ENCODE data around the gene CHST11.

CHST11 gene

GRCh38 chr12:104473374-104473983 lies 16.7 kb downstream of the CHST11 start (continued):
- TF ChIP-seq ZNF768 (tag by site-specific recombination; IDR thresholded peaks at IDR 0.05): no peak
- TF ChIP-seq SP2 (tag by site-specific recombination; IDR thresholded peaks at IDR 0.05): no peak
- no peak for TF ChIP-seq ZNF792 (tag by site-specific recombination; IDR thresholded peaks at IDR 0.05)
- no peak for TF ChIP-seq ZNF391 (tag by site-specific recombination; IDR thresholded peaks at IDR 0.05; ENCODE audit: borderline replicate concordance, low read depth)

- no peak overlapping the region for H3K4me3 ChIP-seq (ENCODE audit: low read depth, low read length)
- H3K27ac ChIP-seq (ENCODE audit: extremely low read depth, low read depth, low read length): no peak overlapping the region
- H3K9me3 ChIP-seq (ENCODE audit: control insufficient read depth, insufficient read depth, low read depth, low read length): no peaks in the 10 kb centered on the region
- POLR2A ChIA-PET: interaction anchor here (0.6 kb wide), 1 partner anchor 18 kb away, joined by 4 read pairs; no protein-coding TSS in a partner anchor
- CTCF ChIA-PET: no interaction called here
- TF ChIP-seq GLIS1 (tag by site-specific recombination; IDR thresholded peaks at IDR 0.05) (peak; percentile 30; the same call in 1 of the 2 replicates), FEZF1 (tag by site-specific recombination; IDR thresholded peaks at IDR 0.05) (peak; percentile 33; the same call in 1 of the 2 replicates), OSR2 (tag by site-specific recombination; IDR thresholded peaks at IDR 0.05) (peak; percentile 57; the same call in 1 of the 2 replicates), ZNF621 (tag by site-specific recombination; IDR thresholded peaks at IDR 0.05) (no peak), PRDM6 (tag by site-specific recombination; IDR thresholded peaks at IDR 0.05) (peak; percentile 57)
- H3K36me3 ChIP-seq (ENCODE audit: control insufficient read depth in 2 of 2, insufficient read depth in 1 of 2, low read length in 2 of 2): no peaks in the 10 kb centered on the region
- no peaks in the 10 kb centered on the region for H3K4me1 ChIP-seq (ENCODE audit: control insufficient read depth, insufficient read depth, low read length)
Measured at GRCh38 chr12:104475271-104475670, 18.5 kb downstream of the CHST11 start.

GRCh38 chr12:104477510-104478390 lies 21.0 kb downstream of the CHST11 start:
- POLR2A ChIA-PET: interaction anchor here (1.6 kb wide), 1 partner anchor 21 kb away, joined by 5 read pairs; the partner anchor contains the start of gene CHST11
- CTCF ChIA-PET: interaction anchor here (1.9 kb wide), 1 partner anchor 96 kb away, joined by 5 read pairs; no protein-coding TSS in a partner anchor
- Histone ChIP-seq H3K4me1 (ENCODE audit: control insufficient read depth, insufficient read depth, low read length) (no peaks in the 10 kb centered on the region), H3K36me3 (ENCODE audit: control insufficient read depth in 2 of 2, insufficient read depth in 1 of 2, low read length in 2 of 2) (no peaks in the 10 kb centered on the region), H3K9me3 (ENCODE audit: control insufficient read depth, insufficient read depth, low read depth, low read length) (no peaks in the 10 kb centered on the region), H3K4me3 (ENCODE audit: low read depth, low read length) (no peak overlapping the region), H3K27ac (ENCODE audit: extremely low read depth, low read depth, low read length) (no peak overlapping the region)
- TF ChIP-seq, protein P1, sequence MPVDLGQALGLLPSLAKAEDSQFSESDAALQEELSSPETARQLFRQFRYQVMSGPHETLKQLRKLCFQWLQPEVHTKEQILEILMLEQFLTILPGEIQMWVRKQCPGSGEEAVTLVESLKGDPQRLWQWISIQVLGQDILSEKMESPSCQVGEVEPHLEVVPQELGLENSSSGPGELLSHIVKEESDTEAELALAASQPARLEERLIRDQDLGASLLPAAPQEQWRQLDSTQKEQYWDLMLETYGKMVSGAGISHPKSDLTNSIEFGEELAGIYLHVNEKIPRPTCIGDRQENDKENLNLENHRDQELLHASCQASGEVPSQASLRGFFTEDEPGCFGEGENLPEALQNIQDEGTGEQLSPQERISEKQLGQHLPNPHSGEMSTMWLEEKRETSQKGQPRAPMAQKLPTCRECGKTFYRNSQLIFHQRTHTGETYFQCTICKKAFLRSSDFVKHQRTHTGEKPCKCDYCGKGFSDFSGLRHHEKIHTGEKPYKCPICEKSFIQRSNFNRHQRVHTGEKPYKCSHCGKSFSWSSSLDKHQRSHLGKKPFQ (tag by site-specific recombination; IDR thresholded peaks at IDR 0.05): no peak
- TF ChIP-seq, protein P2, sequence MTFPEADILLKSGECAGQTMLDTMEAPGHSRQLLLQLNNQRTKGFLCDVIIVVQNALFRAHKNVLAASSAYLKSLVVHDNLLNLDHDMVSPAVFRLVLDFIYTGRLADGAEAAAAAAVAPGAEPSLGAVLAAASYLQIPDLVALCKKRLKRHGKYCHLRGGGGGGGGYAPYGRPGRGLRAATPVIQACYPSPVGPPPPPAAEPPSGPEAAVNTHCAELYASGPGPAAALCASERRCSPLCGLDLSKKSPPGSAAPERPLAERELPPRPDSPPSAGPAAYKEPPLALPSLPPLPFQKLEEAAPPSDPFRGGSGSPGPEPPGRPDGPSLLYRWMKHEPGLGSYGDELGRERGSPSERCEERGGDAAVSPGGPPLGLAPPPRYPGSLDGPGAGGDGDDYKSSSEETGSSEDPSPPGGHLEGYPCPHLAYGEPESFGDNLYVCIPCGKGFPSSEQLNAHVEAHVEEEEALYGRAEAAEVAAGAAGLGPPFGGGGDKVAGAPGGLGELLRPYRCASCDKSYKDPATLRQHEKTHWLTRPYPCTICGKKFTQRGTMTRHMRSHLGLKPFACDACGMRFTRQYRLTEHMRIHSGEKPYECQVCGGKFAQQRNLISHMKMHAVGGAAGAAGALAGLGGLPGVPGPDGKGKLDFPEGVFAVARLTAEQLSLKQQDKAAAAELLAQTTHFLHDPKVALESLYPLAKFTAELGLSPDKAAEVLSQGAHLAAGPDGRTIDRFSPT (tag by site-specific recombination; IDR thresholded peaks at IDR 0.05): no peak
- TF ChIP-seq ZNF280D (tag by site-specific recombination; IDR thresholded peaks at IDR 0.05): no peak
- TF ChIP-seq, protein P3, sequence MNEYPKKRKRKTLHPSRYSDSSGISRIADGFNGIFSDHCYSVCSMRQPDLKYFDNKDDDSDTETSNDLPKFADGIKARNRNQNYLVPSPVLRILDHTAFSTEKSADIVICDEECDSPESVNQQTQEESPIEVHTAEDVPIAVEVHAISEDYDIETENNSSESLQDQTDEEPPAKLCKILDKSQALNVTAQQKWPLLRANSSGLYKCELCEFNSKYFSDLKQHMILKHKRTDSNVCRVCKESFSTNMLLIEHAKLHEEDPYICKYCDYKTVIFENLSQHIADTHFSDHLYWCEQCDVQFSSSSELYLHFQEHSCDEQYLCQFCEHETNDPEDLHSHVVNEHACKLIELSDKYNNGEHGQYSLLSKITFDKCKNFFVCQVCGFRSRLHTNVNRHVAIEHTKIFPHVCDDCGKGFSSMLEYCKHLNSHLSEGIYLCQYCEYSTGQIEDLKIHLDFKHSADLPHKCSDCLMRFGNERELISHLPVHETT (tag by site-specific recombination; IDR thresholded peaks at IDR 0.05): no peak
- TF ChIP-seq OSR2 (tag by site-specific recombination; IDR thresholded peaks at IDR 0.05): no peak
- no peak for TF ChIP-seq ZBTB17 (tag by site-specific recombination; IDR thresholded peaks at IDR 0.05)
- no peak for TF ChIP-seq SP3 (tag by site-specific recombination; IDR thresholded peaks at IDR 0.05)
- no peak for TF ChIP-seq ZFP37 (tag by site-specific recombination; IDR thresholded peaks at IDR 0.05)
- TF ChIP-seq ZSCAN23 (tag by site-specific recombination; IDR thresholded peaks at IDR 0.05): no peak
- TF ChIP-seq KLF16 (tag by site-specific recombination; IDR thresholded peaks at IDR 0.05): no peak
- no peak for TF ChIP-seq ATF2 (tag by site-specific recombination; IDR thresholded peaks at IDR 0.05; ENCODE audit: low read depth)

All from HEK293 (cell line).